A673 (cell line): Measurements from ENCODE around the gene U2SURP. TPM values are rescaled to one million over a fixed set of nuclear protein-coding genes. Genes with fewer than 3 reads are reported as not detected.

Experiments used
- BruUV-seq: library from RNA; stranded (reverse); fragments of 400-500 nt; replicated peaks from 2 replicates; lab custom pipeline; 2021; lab: Mats Ljungman, UMichigan
- CTCF ChIA-PET: fragments of 300-600 bp; sonication (Branson Sonifier 250); formaldehyde crosslinking; loops from one replicate; lab custom pipeline; 2022; ENCODE audit warnings: antibody characterized with exemption; lab: Charles Lee
- POLR2A ChIA-PET: fragments of 300-600 bp; sonication (Branson Sonifier 250); formaldehyde crosslinking; loops from one replicate; lab custom pipeline; 2022; ENCODE audit warnings: antibody characterized with exemption; ENCODE audit not compliant: low non-redundant PET; lab: Charles Lee
- DNase-seq: peaks from one replicate; pipeline ENCODE4 v3.0.0-alpha.2; 2015; ENCODE audit warnings: low spot score
- H3K27ac ChIP-seq: fragments of 200-600 bp; sonication (generic); 2 replicates; pipeline ENCODE4 v1.5.1; 2016; ENCODE audit warnings: mixed run types, low read depth, mild to moderate bottlenecking, mixed read lengths, antibody characterized with exemption, low read length; ENCODE audit not compliant: poor library complexity, severe bottlenecking
- H3K27me3 ChIP-seq: fragments of 200-600 bp; sonication (generic); replicated peaks from 2 replicates; pipeline ENCODE4 v1.6.1; 2017; ENCODE audit warnings: mixed run types, low read depth, mild to moderate bottlenecking, mixed read lengths, antibody characterized with exemption, low read length; ENCODE audit not compliant: insufficient read depth, poor library complexity
- H3K36me3 ChIP-seq: fragments of 200-600 bp; sonication (generic); 2 replicates; pipeline ENCODE4 v1.6.1; 2016; ENCODE audit warnings: mixed run types, mild to moderate bottlenecking, mixed read lengths, antibody characterized with exemption, low read length; ENCODE audit not compliant: insufficient read depth, poor library complexity, severe bottlenecking
- H3K4me1 ChIP-seq: fragments of 200-600 bp; sonication (generic); 2 replicates; pipeline ENCODE4 v1.6.1; 2017; ENCODE audit warnings: mixed run types, mild to moderate bottlenecking, mixed read lengths, antibody characterized with exemption, low read length; ENCODE audit not compliant: insufficient read depth, poor library complexity, severe bottlenecking
- H3K4me3 ChIP-seq: fragments of 200-600 bp; sonication (generic); 2 replicates; pipeline ENCODE4 v1.5.1; 2016; ENCODE audit warnings: low read depth, mixed run types, mild to moderate bottlenecking, mixed read lengths, low read length; ENCODE audit not compliant: poor library complexity, severe bottlenecking
- H3K9me3 ChIP-seq: fragments of 200-600 bp; sonication (generic); 2 replicates; pipeline ENCODE4 v1.6.1; 2016; ENCODE audit warnings: mixed run types, low read depth, mild to moderate bottlenecking, mixed read lengths, antibody characterized with exemption, low read length; ENCODE audit not compliant: poor library complexity, severe bottlenecking
- EZH2 ChIP-seq: fragments of 200-600 bp; sonication (generic); IDR thresholded peaks from 2 replicates; pipeline ENCODE4 v1.6.1; 2017; ENCODE audit warnings: borderline replicate concordance, low read depth, mild to moderate bottlenecking, mixed read lengths, antibody characterized with exemption, low read length; ENCODE audit not compliant: poor library complexity, severe bottlenecking
- intact Hi-C: fragments of 100-400 bp; cut with micrococcal nuclease; formaldehyde crosslinking; loops from one replicate; pipeline ENCODE4 v1.10.0; 2022; ENCODE audit not compliant: unreplicated experiment
- total RNA-seq: library from RNA; stranded (reverse); gene quantifications from 2 replicates; pipeline ENCODE4 v1.2.3, GENCODE V29; 2021
- TF ChIP-seq, protein P1 (sequence below): fragments of 300-800, 200-600 bp; sonication (generic); conservative IDR thresholded peaks from 2 replicates; pipeline ENCODE4 v1.5.1; 2017; ENCODE audit warnings: low read depth, mild to moderate bottlenecking, antibody characterized with exemption, low read length, moderate library complexity, mixed read lengths

Gene U2SURP
- total RNA-seq, 1 experiment from 2014 or later = 165 TPM

DNA sequence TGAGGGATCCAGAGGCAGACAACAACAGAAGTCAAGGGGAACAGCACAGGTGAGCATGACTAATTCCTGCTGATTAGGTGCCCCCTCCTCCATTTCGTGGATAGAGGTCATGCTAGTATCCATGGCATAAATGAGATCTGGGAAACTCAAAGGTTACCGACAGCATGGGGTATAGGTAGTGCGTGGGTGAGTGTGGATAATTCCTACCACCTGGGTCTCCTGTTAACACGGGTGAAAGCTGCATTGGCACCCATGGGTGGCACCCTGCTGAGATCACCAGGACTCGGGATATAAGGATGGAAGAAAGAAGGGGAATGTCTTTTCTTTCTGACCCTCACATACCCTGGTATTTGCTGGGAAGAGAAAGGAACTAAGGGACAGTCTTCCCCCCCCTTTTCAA lies 103.8 kb downstream of the U2SURP start:
- Histone ChIP-seq H3K4me3 (no peak overlapping the region), H3K9me3 (peaks cover 4% of the 10 kb centered on the region), H3K36me3 (no peaks in the 10 kb centered on the region), H3K27me3 (peaks cover 5% of the 10 kb centered on the region), H3K4me1 (no peaks in the 10 kb centered on the region), H3K27ac (no peak overlapping the region)
- POLR2A ChIA-PET = no interaction called here
- no peak for DNase-seq
- no TSS peak for BruUV-seq
- intact Hi-C loops = no loop called here
- no peak for TF ChIP-seq EZH2
- TF ChIP-seq, protein P1, sequence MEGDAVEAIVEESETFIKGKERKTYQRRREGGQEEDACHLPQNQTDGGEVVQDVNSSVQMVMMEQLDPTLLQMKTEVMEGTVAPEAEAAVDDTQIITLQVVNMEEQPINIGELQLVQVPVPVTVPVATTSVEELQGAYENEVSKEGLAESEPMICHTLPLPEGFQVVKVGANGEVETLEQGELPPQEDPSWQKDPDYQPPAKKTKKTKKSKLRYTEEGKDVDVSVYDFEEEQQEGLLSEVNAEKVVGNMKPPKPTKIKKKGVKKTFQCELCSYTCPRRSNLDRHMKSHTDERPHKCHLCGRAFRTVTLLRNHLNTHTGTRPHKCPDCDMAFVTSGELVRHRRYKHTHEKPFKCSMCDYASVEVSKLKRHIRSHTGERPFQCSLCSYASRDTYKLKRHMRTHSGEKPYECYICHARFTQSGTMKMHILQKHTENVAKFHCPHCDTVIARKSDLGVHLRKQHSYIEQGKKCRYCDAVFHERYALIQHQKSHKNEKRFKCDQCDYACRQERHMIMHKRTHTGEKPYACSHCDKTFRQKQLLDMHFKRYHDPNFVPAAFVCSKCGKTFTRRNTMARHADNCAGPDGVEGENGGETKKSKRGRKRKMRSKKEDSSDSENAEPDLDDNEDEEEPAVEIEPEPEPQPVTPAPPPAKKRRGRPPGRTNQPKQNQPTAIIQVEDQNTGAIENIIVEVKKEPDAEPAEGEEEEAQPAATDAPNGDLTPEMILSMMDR = no peak
- CTCF ChIA-PET = no interaction called here

DNA sequence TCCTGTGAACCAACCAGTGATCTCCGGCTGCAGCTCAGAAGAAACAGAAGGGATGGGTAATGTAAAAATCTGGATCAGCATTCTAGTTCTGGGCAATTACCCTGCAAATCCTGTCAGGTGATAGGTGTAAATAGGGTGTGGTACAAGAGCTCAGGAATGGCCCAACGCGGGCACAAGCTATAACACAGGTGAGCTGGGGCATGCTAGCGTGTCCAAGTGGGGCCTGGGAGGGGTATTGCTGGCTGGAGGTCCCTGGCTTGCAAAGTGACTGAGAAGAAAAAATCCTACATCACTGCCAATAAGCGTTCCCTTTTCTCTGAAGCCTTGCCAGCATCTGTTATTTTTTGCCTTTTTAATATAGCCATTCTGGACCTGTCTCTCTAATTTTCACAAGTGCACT lies 108.5 kb downstream of the U2SURP start:
- H3K36me3 ChIP-seq = no peaks in the 10 kb centered on the region
- no peak overlapping the region for H3K27ac ChIP-seq
- ChIA-PET CTCF (no interaction called here), POLR2A (no interaction called here)
- intact Hi-C loops = no loop called here
- peaks cover 4% of the 10 kb centered on the region for H3K9me3 ChIP-seq
- TF ChIP-seq, protein P1 = no peak
- no peak for TF ChIP-seq EZH2
- H3K4me3 ChIP-seq = no peak overlapping the region
- DNase-seq = no peak
- H3K27me3 ChIP-seq = peaks cover 3% of the 10 kb centered on the region
- H3K4me1 ChIP-seq = no peaks in the 10 kb centered on the region
- no TSS peak for BruUV-seq

Other genes with a start within 250 kb of the U2SURP start
- 5.0 and 6.4 TPM in 2 replicates for gene PCOLCE2, start 112.5 kb upstream of the U2SURP start, total RNA-seq
- 0.19 and 0.28 TPM in 2 replicates for gene PAQR9, start 37.9 kb upstream of the U2SURP start, total RNA-seq
- gene CHST2, start 118.2 kb downstream of the U2SURP start, total RNA-seq = 0.64 and 0.66 TPM in 2 replicates